GM12874 (cell line): ENCODE measurements around the gene PCSK9.

ENCODE experiments used
- CTCF ChIP-seq: IDR thresholded peaks from 2 replicates; pipeline ENCODE4 v1.5.1; 2011; ENCODE audit warnings: low read depth, mild to moderate bottlenecking, control low read depth, low read length, moderate library complexity; ENCODE audit not compliant: insufficient read depth

The PCSK9 gene

GRCh38 chr1:55034476-55035133 is 4.7 kb upstream of the PCSK9 start:
- no peak for TF ChIP-seq CTCF

- TF ChIP-seq CTCF: no peak
Measured at GRCh38 chr1:55035904-55036303, 3.4 kb upstream of the PCSK9 start.

DNA sequence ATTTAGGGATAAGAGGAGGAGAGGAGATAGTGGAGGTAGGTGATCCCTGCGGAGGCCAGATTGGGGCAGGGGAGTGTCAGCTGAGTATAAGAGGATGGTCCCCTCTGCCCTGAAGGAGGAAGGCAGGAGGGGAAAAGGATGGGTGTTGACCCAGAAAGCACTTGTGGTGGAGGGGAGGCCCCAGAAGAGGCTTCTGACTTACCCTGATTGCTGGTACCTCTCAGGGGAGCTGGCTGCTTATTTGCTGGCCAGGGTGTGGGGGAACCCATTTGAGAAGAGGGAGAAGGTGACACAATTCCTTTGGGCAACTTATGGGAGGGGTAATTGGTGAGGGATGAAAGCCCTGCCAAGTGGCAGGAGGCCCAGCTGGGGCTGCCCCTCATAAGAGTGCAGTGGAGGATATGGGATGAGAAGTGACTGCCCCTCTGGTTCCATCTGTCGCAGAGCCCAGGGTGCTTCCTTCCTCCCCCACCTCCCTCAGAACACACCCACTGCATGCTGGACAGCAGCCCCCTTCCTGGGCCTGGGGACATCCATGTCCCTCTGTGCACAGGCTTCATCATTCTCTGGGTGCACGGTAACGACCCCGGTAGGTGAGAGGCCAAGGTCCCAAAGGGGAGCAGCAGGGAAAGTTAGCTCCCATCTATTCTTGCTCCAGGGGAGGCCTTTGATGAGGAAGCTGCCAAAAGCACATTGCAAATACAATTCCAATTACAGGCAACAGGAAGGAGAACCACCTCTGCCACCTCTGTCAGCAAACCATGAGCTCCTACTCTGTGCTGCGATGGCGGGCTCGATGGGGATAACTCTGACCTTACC is 1.4 kb upstream of the PCSK9 start:
- no peak for TF ChIP-seq CTCF

DNA sequence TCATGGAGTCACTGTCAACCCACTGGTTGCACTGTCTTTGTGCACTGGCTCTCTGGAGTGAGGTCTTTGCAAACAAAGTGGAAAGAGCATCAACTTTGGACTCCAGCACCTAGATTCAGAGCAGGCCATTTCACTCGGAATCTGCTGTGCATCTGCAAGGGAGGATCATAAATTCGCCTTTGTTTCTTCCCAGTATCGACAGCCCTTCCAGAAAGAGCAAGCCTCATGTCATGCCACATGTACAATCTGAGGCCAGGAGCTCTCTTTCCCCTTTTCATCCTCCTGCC is 853 bp upstream of the PCSK9 start:
- no peak for TF ChIP-seq CTCF

GRCh38 chr1:55038974-55039341 is 390 bp upstream of the PCSK9 start:
- no peak for TF ChIP-seq CTCF

DNA sequence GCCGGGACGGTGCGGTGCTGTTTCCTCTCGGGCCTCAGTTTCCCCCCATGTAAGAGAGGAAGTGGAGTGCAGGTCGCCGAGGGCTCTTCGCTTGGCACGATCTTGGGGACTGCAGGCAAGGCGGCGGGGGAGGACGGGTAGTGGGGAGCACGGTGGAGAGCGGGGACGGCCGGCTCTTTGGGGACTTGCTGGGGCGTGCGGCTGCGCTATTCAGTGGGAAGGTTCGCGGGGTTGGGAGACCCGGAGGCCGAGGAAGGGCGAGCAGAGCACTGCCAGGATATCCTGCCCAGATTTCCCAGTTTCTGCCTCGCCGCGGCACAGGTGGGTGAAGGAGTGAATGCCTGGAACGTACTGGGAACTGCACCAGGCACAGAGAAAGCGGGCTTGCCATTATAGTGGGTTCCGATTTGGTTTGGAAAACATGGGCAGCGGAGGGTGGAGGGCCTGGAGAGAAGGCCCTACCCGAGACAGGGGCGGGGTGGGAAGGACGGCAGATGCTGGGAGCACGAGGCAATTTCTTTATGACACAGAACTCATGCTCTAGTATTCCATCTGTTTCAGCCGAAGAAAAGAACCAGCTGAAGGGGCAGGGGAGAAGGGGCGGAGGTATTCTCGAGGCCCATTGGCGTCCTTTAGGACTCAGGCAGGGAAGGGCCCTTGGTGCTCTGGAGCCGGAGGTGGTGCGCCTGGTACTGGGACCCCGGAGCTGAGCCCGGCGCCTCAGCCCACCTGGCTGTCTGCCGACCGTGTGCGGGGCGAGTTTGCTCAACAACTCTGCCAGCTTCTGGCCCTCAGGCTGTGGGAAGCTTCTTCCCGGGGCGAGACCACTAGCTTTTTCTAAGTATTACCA is 960 bp downstream of the PCSK9 start:
- TF ChIP-seq CTCF: no peak

DNA sequence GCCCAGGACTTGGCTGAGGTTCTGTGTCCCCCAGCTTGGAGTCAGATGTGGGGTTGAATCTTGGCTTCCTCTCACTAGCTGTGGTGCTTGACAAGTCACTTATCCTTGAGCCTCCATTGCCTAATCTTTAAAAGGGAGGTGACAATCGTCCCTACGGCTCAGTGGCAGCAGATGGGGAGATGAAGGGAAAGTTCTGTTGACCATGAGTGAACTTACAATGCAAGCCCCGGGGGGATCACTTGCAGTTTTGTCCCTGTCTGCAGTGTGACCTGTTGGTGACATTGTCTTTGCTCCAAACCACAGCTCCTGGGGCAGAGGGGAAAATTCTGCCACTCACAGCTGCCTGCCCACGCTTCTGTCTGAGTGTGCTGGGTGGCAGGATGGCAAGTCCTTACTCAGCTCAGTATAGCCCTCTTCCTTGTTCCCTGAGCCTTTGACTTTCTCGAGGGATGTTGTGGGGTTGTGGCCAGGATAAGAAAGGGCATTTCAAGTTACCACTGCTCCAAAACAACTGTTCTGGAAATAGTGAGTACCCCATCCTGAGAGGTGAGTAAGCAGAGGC is 1.7 kb downstream of the PCSK9 start:
- no peak for TF ChIP-seq CTCF
